ENCODE data around the gene DNAJC1. TPM values are rescaled to one million over a fixed set of nuclear protein-coding genes. Genes with fewer than 3 reads are reported as not detected.
A peak's percentile ranks its signal among the peaks of the same experiment; 100 is the strongest.
"Not testable (repeated sequence)": the region's sequence is repeated elsewhere in the genome, so short reads cannot be mapped to it uniquely, and the experiment has no call there.

Gene DNAJC1
- total RNA-seq, 1 donor from 2014 or later = 33.7 TPM

DNA sequence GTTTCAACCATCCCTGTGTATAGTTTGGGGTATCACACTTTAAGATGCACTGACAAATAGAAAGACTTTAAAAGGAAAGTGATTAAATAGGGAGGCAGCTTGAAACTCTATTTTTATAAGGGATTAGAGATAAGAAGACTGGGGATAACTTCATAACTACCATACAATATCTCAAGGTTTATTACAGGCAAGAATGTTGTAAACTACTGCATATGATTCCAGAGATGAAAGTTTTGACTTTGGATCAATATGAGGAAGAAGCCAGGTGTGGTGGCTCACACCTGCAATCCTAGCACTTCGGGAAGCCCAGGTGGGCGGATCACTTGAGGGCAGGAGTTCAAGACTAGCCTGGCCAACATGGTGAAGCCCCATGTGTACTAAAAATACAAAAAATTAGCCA lies 96.1 kb downstream of the DNAJC1 start:
- no peak for DNase-seq (ENCODE audit: low read depth in 2 of 2)

DNA sequence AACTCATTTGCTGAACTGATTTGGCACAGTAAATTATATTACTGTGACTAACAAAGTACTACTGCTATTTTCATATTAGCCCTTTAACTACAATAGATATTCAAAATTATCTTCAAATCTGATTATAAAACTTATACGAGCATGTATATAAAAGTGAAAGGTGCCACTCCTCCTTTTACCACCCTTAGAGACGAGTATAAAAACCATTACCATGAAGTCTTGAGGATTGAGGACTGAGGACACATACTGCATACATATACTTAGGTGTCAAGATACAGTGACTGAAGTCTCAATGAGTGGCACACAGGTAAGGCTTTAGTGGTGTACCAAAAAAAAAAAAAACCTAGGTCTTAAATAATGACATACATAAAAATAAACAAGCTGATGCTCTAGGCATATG lies 98.6 kb downstream of the DNAJC1 start:
- no peak for DNase-seq (ENCODE audit: low read depth in 2 of 2)

DNA sequence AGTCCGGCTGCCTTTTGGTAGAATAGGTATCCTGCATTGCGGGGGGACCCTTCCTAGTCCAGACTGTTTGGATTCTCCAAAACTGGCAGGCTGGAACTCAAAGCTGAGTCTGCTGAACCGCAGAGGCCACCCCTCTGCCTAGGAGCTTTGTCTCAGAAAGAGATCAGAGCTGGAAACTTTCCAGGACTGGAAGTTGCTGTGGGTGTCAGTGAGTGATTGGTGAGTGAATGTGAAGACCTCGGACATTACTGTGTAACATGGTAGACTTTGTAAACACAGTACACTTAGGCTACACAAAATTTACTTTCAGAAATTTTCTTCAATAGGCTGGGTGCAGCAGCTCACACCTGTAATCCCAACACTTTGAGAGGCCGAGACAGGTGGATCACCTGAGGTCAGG lies 103.8 kb downstream of the DNAJC1 start:
- DNase-seq (ENCODE audit: low read depth in 2 of 2) = no peak

DNA sequence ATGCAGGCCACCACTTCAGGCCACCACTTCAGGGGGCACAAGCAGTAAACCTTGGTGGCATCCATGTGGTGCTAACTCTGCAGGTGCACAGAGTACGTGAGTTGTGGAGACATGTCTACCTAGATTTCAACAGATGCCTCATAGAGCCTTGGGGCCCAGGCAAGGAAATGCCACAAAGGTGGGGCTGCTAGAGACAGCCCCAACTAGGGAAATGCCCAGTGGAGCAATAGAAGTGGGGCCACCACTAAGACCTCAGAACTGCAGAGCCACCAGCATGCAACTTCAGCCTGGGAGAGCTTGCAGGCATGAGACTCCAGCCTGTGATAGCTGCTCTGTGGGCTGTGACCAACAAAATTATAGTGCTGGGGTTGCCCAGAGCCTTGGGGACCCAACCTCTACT lies 107.6 kb downstream of the DNAJC1 start:
- DNase-seq (ENCODE audit: low read depth in 2 of 2) = no peak

DNA sequence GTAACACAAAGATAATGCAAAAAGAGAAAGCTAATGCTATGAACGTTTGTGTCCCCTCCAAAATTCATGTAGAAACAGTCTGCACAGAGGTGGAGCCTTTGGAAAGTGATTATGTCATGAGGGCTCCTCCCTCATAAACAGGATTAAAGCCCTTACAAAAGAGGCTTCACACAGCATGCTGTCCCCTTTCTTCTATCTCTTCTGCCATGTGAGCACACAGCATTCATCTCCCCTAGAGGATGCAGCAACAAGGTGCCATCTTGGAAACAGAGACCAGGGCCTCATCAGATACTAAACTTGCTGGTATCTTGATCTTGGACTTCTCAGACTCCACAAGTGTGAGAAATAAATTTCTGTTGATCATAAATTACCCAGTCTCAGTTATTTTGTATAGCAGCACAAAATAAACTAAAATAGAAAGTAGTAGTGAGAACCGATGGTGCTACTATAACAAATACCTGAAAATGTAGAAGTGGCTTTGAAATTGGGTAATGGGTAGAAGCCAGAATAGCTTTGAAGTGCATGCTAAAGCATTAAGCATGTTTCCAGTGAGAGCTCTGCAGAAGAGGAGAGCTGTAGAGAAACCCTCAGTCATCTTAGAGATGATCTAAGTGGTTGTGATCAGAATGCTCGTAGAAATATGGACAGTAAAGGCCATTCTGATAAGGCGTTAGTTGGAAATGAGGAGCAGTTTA lies 108.7 kb downstream of the DNAJC1 start:
- DNase-seq (ENCODE audit: low read depth in 2 of 2) = no peak

DNA sequence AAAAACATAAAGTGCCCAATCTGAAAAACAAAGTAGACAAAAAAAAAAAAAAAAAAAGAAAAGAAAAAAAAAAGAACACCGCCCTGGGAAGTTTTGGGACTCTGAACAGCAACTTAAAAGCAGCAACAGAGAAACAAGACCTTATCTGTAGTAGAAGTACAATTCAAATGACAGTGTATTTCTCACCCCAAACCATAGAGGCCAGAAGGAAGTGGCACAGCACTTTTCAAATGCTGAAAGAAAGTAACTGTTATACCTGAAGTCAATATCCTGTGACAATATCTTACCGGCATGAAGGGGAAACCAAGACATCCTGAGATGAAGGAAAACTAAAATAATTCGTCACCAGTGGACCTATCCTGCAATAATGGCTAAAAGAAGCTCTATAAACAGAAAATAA lies 112.1 kb downstream of the DNAJC1 start:
- DNase-seq (ENCODE audit: low read depth in 2 of 2) = no peak

DNA sequence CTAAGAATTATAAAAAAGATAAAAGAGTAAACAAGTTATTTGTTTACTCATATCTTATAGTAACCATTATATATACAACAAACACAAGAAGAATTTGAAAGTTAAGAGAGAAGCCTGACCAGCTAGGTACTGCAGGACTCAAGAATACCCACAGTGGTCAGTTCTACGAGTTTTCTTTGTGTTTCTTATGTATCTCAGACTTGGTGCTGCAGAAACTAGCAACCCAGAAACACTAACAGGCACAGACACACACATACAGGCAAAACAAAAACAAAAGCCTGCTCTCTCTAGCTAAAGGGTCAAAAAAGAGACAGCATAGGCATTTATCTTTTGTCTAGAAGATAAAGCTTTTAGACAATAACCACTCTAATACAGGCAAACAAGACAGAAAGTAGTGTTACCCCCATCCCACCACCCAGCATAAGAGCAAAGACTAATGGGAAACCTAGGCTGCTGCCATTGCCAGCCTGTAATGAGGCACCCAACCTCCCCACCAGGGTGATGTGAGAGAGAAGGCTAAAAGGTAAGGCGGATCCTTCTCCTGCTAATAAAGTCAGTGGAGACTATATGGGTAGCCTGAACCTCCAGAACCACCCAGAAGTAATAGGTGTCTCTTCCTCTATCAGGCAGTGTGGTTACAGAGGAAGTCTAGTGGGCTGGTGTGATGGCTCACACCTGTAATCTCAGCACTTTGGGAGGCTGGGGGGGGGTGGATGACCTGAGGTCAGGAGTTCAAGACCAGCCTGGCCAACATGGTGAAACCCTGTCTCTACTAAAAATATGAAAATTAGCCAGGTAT lies 113.9 kb downstream of the DNAJC1 start:
- no peak for DNase-seq (ENCODE audit: low read depth in 2 of 2)

DNA sequence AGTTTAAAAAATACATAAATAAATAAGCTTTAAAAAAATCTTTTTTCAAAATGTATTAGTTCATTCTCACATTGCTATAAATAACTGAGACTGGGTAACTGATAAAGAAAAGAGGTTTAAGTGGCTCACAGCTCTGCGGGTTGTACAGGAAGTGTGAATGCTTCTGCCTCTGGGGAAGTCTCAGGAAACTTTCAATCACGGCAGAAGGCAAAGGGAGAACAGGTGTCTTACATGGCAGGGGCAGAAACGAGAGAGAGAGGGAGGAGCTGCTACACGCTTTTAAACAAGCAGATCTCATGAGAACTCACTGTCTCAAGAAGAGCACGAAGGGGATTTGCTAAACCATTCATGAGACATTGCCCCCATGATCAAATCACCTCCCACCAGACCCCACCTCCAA lies 114.6 kb downstream of the DNAJC1 start:
- peak in 1 of 2 donors; percentile 31 for DNase-seq (ENCODE audit: low read depth in 2 of 2)

DNA sequence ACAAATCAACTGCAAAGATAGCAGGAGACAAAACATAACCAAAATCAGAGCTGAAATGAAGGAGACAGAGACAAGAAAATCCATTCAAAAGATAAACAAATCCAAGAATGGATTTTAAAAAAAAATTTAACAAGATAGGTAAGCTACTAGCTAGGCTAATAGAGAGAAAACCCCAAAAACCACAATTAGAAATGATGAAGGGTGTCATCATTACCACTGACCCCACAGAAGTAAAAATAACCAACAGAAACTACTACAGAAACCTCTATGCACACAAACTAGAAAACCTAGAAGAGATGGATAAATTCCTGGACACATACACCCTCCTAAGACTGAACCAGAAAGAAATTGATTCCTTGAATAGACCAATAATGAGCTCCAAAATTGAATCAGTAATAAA lies 117.6 kb downstream of the DNAJC1 start:
- DNase-seq (ENCODE audit: low read depth in 2 of 2) = no peak

DNA sequence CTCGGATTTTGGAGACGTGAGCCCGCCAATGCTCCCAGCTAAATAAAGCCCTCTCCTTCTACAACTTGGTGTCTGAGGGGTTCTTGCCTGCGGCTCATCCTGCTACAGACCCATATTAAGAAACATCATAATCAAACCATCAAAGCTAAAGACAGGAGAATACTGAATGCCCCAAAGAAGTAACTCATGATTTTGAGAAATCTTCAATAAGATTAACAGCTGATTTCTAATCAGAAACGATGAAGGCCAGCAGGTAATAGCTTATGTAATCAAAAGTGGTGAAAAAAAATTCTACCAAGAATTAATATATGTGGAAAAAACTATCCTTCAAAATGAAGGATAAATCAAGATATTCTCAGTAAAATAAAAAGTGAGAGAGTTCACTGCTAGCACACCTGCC lies 130.3 kb downstream of the DNAJC1 start:
- DNase-seq (ENCODE audit: low read depth in 2 of 2) = no peak

DNA sequence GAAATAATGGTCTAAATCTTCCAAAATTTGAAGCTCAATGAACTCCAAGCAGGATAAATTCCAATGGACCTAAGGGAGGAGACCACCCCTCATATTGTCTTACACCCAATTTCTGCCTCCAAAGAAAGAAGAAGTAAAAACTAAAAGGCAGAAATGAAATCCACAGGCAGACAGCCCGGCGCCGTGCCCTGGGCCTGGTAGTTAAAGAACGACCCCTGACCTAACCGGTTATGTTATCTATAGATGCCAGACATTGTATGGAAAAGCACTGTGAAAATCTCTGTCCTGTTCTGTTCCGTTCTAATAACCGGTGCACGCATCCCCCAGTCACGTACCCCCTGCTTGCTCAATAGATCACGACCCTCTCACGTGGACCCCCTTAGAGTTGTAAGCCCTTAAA lies 130.8 kb downstream of the DNAJC1 start:
- DNase-seq (ENCODE audit: low read depth in 2 of 2) = not testable (repeated sequence)

DNA sequence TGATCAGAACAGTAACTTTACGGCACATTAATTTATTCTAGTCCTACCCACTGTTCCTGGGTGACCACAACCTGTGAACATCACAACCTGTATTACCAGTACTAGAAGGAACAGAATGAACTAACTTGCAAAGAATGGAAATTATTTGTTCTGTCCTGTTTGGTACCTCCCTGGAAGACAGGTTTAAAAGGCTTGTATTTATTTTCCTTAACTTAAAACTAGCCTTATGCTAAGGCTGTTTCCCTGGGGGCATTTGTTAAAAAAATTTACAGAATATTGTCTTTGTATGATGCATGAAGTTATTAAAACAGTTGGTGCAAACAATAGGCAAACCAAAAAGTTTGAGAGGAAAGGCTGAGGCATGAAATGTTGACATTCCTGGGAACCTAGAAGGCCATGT lies 132.7 kb downstream of the DNAJC1 start:
- DNase-seq (ENCODE audit: low read depth in 2 of 2) = no peak

DNA sequence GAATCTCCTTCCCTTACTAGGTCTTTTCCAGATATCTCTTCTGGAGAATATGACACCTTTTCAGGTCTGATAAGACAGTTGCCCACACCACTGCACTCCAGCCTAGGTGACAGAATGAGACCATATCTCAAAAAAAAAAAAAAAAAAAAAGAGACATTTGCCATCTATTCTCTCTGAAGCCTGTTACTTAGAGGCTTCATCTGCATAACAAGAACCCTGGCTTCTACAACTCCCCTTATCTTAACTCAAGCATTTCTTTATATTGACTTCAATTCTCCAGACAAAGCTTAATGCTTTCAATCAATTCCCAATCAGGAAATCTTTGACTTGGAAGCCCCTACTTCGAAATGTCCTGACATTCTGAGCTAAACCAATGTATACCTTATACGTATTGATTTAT lies 134.4 kb downstream of the DNAJC1 start:
- DNase-seq (ENCODE audit: low read depth in 2 of 2) = not testable (repeated sequence)

DNA sequence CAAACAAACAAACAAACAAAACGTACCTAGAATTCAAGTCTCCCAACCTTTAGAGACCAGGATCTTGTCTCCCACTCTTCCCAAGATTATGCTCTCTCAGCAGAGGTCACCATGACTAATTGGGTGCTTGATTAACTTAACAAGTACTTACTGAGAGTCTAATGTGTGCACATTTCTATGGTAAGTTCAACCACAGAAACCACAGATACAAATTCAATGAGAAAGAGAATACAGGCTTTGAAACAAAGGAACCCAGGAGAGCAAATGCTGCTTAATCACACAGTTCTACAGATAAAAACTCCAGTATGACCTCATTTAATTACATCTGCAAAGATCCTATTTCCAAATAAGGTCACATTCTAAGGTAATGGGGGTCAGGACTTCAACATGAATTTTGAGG lies 142.8 kb downstream of the DNAJC1 start:
- no peak for DNase-seq (ENCODE audit: low read depth in 2 of 2)

DNA sequence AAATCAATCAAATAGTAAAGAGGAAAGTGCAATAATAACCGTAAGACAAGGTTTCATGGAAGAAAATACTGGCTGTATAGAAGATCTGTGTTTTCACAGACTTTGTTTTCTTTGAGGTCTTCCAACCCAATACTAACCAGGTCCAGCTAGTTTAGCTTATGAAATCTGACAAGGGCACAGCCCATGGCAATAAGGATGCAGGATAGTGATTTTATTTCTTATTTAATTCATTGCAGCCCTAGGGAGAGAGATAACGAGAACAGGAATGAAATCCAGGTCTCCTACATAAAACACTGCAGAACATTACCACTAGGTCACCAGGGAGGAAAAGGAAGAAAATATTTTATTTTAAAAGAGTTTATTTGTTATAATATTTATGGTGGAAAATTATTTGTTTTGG lies 145.1 kb downstream of the DNAJC1 start:
- DNase-seq (ENCODE audit: low read depth in 2 of 2) = no peak

DNA sequence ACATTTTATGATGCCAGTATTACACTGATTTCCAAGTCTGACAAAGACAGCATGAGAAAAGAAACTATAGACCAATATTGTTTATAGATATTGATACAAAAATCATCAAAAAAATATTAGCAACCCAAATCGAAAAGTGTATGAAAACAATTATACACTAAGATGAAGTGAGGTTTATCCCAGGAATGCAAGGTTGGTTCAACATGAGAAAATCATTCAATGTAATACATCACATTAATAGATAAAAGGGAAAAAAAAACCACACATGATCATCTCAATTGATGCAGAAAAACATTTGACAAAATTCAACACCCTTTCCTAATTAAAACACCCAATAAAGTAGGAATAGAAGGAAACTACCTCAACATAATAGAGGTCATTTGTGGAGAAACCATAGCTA lies 153.9 kb downstream of the DNAJC1 start:
- peak; percentile 6 to 7 for DNase-seq (ENCODE audit: low read depth in 2 of 2)

DNA sequence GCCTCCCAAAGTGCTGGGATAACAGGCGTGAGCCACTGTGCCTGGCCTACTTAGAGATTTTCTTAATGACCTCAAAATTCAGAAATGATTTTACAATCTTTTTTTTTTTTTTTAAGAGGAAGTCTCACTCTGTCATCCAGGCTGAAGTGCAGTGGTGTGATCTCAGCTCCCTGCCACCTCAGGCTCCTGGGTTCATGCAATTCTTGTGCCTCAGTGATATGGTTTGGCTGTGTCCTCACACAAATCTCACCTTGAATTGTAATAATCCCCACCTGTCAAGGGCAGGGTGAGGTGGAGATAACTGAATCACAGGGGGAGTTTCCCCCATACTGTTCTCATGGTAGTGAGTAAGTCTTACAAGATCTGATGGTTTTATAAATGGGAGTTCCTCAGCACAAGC lies 159.9 kb downstream of the DNAJC1 start:
- no peak for DNase-seq (ENCODE audit: low read depth in 2 of 2)

DNA sequence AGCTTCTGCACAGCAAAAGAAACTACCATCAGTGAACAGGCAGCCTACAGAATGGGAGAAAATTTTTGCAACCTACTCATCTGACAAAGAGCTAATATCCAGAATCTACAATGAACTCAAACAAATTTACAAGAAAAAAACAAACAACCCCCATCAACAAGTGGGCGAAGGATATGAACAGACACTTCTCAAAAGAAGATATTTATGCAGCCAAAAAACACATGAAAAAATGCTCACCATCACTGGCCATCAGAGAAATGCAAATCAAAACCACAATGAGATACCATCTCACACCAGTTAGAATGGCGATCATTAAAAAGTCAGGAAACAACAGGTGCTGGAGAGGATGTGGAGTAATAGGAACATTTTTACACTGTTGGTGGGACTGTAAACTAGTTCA lies 162.3 kb downstream of the DNAJC1 start:
- DNase-seq (ENCODE audit: low read depth in 2 of 2) = not testable (repeated sequence)

DNA sequence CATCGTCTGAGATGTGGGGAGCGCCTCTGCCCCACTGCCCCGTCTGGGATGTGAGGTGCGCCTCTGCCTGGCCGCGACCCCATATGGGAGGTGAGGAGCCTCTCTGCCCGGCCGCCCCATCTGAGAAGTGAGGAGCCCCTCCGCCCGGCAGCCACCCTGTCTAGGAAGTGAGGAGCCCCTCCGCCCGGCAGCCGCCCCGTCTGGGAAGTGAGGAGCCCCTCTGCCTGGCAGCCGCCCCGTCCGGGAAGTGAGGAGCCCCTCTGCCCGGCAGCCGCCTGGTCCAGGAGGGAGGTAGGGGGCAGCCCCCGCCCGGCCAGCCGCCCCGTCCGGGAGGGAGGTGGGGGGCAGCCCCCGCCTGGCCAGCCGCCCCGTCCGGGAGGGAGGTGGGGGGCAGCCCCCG lies 166.0 kb downstream of the DNAJC1 start:
- not testable (repeated sequence) for DNase-seq (ENCODE audit: low read depth in 2 of 2)

DNA sequence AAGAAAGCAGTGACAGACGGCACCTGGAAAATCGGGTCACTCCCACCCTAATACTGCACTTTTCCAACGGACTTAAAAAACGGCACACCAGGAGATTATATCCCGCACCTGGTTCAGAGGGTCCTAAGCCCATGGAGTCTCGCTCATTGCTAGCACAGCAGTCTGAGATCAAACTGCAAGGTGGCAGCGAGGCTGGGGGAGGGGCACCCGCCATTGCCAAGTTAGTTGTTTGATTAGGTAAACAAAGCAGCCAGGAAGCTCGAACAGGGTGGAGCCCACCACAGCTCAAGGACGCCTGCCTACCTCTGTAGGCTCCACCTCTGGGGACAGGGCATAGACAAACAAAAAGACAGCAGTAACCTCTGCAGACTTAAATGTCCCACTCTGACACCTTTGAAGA lies 169.0 kb downstream of the DNAJC1 start:
- DNase-seq (ENCODE audit: low read depth in 2 of 2) = not testable (repeated sequence)

DNA sequence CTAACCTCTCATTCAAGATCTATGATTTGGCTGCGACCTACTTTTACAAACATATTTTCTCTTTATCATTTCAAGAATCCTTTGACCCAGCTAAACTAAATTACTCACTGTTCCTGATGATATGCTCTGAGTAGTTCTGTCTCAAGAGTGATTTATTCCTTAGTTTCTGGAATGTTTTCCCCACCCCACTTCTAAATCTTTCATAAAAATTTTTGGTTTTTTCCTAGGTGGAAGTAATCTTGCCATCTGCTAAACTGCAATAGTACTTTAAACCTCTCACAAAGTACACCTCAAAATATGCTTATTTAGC lies 170.8 kb downstream of the DNAJC1 start:
- no peak for DNase-seq (ENCODE audit: low read depth in 2 of 2)

DNA sequence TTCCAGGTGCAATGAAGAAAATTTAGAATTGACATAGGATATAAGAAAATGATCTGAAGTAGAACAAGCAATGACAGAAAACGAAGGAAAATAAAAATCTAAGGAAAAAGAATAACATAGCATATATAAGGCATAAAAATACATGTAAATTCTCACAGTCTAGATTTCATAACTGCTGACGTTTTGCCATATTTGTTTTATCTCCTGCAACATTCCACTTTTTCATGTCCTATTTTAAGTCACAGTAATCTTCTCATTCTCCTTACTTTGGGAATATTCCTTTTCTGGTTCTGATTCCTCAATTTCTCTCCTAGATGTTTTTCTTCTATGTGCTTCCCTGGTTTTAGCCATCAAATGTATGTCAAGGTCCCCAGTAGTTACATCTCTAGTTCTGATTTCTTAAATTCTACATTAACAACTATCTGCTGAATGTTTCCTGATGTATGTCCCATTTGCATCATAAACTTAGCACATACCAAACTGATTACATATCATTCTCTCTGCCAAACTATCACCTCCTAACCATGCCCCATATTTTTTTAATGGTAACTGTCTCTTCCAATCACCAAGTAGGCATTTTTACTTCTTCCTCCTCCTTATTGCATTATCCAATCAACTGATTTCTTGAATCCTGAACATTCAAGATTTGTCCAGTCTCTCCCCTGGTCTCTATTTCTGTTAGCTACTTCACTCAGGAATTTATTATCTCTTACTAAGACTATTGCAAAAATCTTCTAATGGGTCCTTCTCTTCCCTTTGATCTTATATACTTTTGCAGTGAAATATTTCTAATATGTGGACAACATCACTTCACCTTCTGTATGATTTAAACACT lies 171.3 kb downstream of the DNAJC1 start:
- no peak for DNase-seq (ENCODE audit: low read depth in 2 of 2)

DNA sequence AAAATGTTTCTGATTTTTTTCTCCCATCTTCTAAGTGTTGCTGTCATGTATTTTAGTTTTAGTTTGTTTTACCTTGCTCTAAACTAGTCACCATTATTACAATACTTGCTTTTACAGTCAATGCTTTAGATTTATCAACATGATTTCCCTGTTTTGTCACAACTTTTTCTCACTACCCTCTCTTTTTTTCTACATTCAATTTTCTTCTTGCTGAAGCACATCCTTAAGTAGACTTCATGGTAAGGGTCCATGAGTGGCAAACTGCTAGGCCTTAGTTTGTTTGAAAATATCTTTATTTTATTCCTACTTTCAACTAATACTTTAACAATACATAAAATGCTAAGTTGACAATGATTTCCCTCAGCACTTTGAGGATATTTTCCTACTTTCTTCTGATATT lies 173.5 kb downstream of the DNAJC1 start:
- DNase-seq (ENCODE audit: low read depth in 2 of 2) = no peak
